AG04450 (cell line): ENCODE measurements around the gene BNC2. TPM values are rescaled to one million over a fixed set of nuclear protein-coding genes. Genes with fewer than 3 reads are reported as not detected.

ENCODE experiments used
- CTCF ChIA-PET: fragments of 300-600, 350-600 bp; formaldehyde crosslinking; extraction: SDS; loops from one replicate; lab custom pipeline; 2022; ENCODE audit warnings: antibody characterized with exemption, inconsistent platforms; lab: Charles Lee
- POLR2A ChIA-PET: fragments of 350-600 bp; formaldehyde crosslinking; extraction: SDS; loops from one replicate; lab custom pipeline; 2021; ENCODE audit warnings: antibody characterized with exemption, inconsistent platforms; lab: Yijun Ruan, JAX
- DNase-seq: peaks from one replicate; pipeline ENCODE4 v3.0.0-alpha.2; 2011; ENCODE audit warnings: low read depth, low spot score
- H3K27ac ChIP-seq: one replicate; pipeline ENCODE4 v1.5.1; 2012; ENCODE audit warnings: low read depth, low read length, control low read depth
- H3K27me3 ChIP-seq: one replicate; pipeline ENCODE4 v1.6.0; 2012; ENCODE audit warnings: low read length; ENCODE audit not compliant: control insufficient read depth, insufficient read depth
- H3K4me3 ChIP-seq: 2 replicates; pipeline ENCODE4 v1.5.1; 2011; ENCODE audit warnings: mild to moderate bottlenecking, low read depth, low read length, control low read depth
- H3K9me3 ChIP-seq: 2 replicates; pipeline ENCODE4 v1.5.1; 2012; ENCODE audit warnings: low read length; ENCODE audit not compliant: control insufficient read depth, insufficient read depth
- polyA plus RNA-seq: library from polyadenylated mRNA; depleted of rRNA; stranded (reverse); fragments of >200 nt; gene quantifications from 2 replicates; pipeline ENCODE4 v1.2.3, GENCODE V29; 2011
- TF ChIP-seq, protein P1 (sequence below): IDR thresholded peaks from 2 replicates; pipeline ENCODE4 v1.5.1; 2011; ENCODE audit warnings: low read depth, low read length, control low read depth, inconsistent platforms

The BNC2 gene
- polyA plus RNA-seq, 1 experiment, result 49.0 TPM

- TF ChIP-seq, protein P1, sequence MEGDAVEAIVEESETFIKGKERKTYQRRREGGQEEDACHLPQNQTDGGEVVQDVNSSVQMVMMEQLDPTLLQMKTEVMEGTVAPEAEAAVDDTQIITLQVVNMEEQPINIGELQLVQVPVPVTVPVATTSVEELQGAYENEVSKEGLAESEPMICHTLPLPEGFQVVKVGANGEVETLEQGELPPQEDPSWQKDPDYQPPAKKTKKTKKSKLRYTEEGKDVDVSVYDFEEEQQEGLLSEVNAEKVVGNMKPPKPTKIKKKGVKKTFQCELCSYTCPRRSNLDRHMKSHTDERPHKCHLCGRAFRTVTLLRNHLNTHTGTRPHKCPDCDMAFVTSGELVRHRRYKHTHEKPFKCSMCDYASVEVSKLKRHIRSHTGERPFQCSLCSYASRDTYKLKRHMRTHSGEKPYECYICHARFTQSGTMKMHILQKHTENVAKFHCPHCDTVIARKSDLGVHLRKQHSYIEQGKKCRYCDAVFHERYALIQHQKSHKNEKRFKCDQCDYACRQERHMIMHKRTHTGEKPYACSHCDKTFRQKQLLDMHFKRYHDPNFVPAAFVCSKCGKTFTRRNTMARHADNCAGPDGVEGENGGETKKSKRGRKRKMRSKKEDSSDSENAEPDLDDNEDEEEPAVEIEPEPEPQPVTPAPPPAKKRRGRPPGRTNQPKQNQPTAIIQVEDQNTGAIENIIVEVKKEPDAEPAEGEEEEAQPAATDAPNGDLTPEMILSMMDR, result no peak
- H3K4me3 ChIP-seq, result no peak overlapping the region
- DNase-seq, result no peak
- CTCF ChIA-PET, result no interaction called here
- no peak overlapping the region for H3K27ac ChIP-seq
- POLR2A ChIA-PET, result no interaction called here
- no peaks in the 10 kb centered on the region for H3K27me3 ChIP-seq
- no peaks in the 10 kb centered on the region for H3K9me3 ChIP-seq
Observed at GRCh38 chr9:16418721-16419120, 451.7 kb downstream of the BNC2 start.

DNA sequence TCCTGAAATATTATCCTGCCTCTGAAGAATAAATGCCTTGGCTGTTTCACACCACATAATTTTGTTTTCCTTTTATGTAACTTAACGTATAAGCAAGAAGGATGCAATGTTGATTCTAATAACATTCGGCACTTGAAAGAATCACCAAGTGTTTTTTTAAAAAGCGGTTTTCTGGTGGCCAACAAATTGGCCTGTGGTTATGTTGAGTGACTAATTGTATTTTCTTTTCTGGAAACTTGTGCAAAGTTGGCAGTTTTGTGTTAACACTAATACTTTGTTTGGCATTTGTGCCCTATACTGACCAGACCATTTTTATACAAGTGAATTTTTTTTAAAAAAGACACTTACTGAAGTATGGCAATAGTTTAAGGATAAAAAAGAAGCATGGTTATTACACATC, 452.7 kb downstream of the BNC2 start:
- TF ChIP-seq, protein P1, result no peak
- ChIA-PET CTCF (no interaction called here), POLR2A (no interaction called here)
- no peaks in the 10 kb centered on the region for H3K27me3 ChIP-seq
- no peak for DNase-seq
- H3K9me3 ChIP-seq, result no peaks in the 10 kb centered on the region
- H3K27ac ChIP-seq, result peak overlapping the region; percentile 62
- no peak overlapping the region; the same call in 1 of the 2 replicates for H3K4me3 ChIP-seq

GRCh38 chr9:16417161-16417560, 453.3 kb downstream of the BNC2 start:
- H3K27me3 ChIP-seq, result no peaks in the 10 kb centered on the region
- H3K4me3 ChIP-seq, result no peak overlapping the region
- peak overlapping the region; percentile 62 for H3K27ac ChIP-seq
- POLR2A ChIA-PET, result interaction anchor here (0.7 to 0.9 kb wide), 2 partner anchors 64 to 108 kb away, joined by 3 read pairs; no protein-coding TSS in a partner anchor
- TF ChIP-seq, protein P1, result no peak
- no peaks in the 10 kb centered on the region for H3K9me3 ChIP-seq
- CTCF ChIA-PET, result no interaction called here
- DNase-seq, result peak; percentile 90

GRCh38 chr9:16414451-16414850, 456.0 kb downstream of the BNC2 start:
- H3K4me3 ChIP-seq, result no peak overlapping the region
- no peak overlapping the region for H3K27ac ChIP-seq
- no peaks in the 10 kb centered on the region for H3K27me3 ChIP-seq
- ChIA-PET POLR2A (interaction anchor here (0.6 to 1.7 kb wide), 3 partner anchors 259 to 412 kb away, joined by 4 to 9 read pairs (median 5); no protein-coding TSS in a partner anchor), CTCF (interaction anchor here (0.7 to 1.0 kb wide), 3 partner anchors 157 to 541 kb away, joined by 3 to 6 read pairs (median 3); no protein-coding TSS in a partner anchor)
- H3K9me3 ChIP-seq, result no peaks in the 10 kb centered on the region
- TF ChIP-seq, protein P1, result no peak
- DNase-seq, result no peak

DNA sequence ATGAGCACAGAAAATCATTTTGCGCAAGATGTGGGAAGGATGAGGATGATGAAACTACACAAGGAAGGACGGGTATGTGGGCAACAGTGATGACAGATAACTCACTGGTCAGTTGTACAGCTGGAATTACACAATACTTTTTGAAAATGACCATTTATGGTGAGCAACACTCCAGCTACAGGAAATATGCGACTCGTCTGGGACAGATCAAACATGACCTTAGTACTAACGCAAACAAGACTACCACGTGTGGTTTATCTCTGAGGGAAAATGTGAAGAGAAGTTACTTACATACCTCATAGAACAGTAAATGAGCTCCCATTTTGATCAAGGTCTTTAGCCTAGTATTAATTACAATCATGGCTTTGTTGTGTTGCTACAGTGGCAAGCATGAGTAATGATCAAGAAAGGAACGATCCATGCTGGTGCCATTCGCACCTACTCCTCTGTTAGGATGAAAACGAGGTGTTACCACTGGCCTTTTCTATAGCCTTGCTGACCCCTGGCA, 456.9 kb downstream of the BNC2 start:
- Histone ChIP-seq H3K4me3 (no peak overlapping the region), H3K27ac (peak overlapping the region; percentile 91), H3K9me3 (no peaks in the 10 kb centered on the region), H3K27me3 (no peaks in the 10 kb centered on the region)
- POLR2A ChIA-PET, result interaction anchor here (0.6 to 1.7 kb wide), 4 partner anchors 200 to 472 kb away, joined by 3 to 9 read pairs (median 4); no protein-coding TSS in a partner anchor
- DNase-seq, result peak; percentile 95
- TF ChIP-seq, protein P1, result no peak
- CTCF ChIA-PET, result interaction anchor here (0.6 kb wide), 1 partner anchor 540 kb away, joined by 3 read pairs; no protein-coding TSS in a partner anchor
